ENCODE results near the gene NRSN2.
A peak's percentile ranks its signal among the peaks of the same experiment; 100 is the strongest.
"Not testable (repeated sequence)": the region's sequence is repeated elsewhere in the genome, so short reads cannot be mapped to it uniquely, and the experiment has no call there.

Gene NRSN2

GRCh38 chr20:384723-385122 is 37.8 kb downstream of the NRSN2 start:
- no peak for TF ChIP-seq ZFX (IDR thresholded peaks at IDR 0.05)
- no peak for TF ChIP-seq CTCF (conservative IDR thresholded peaks at IDR 0.05)
- no peak overlapping the region for H3K27ac ChIP-seq

GRCh38 chr20:385448-385847 is 38.5 kb downstream of the NRSN2 start:
- H3K27ac ChIP-seq, result no peak overlapping the region
- no peak for TF ChIP-seq ZFX (IDR thresholded peaks at IDR 0.05)
- TF ChIP-seq CTCF (conservative IDR thresholded peaks at IDR 0.05), result no peak

GRCh38 chr20:386634-387033 is 39.7 kb downstream of the NRSN2 start:
- not testable (repeated sequence) for H3K27ac ChIP-seq

DNA sequence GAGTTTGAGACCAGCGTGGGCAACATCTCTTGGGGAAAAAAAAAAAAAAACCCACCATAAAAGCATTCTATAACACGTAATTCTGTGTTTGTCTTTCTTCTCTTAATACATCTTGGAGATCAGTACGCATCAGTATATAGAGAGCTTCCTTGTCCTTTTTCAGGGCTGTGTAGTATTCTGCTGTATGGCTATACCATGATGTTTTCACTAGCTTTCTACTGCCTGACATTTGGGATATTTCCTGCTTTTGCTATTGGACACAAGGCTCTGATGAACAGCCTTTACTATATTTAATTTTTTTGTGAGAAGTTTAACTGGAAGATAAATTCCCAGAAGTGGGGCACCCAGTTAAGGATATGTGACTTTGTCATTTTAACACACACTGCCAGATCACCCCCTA is 40.6 kb downstream of the NRSN2 start:
- H3K27ac ChIP-seq, result no peak overlapping the region
- TF ChIP-seq CTCF (conservative IDR thresholded peaks at IDR 0.05), result no peak
- no peak for TF ChIP-seq ZFX (IDR thresholded peaks at IDR 0.05)

DNA sequence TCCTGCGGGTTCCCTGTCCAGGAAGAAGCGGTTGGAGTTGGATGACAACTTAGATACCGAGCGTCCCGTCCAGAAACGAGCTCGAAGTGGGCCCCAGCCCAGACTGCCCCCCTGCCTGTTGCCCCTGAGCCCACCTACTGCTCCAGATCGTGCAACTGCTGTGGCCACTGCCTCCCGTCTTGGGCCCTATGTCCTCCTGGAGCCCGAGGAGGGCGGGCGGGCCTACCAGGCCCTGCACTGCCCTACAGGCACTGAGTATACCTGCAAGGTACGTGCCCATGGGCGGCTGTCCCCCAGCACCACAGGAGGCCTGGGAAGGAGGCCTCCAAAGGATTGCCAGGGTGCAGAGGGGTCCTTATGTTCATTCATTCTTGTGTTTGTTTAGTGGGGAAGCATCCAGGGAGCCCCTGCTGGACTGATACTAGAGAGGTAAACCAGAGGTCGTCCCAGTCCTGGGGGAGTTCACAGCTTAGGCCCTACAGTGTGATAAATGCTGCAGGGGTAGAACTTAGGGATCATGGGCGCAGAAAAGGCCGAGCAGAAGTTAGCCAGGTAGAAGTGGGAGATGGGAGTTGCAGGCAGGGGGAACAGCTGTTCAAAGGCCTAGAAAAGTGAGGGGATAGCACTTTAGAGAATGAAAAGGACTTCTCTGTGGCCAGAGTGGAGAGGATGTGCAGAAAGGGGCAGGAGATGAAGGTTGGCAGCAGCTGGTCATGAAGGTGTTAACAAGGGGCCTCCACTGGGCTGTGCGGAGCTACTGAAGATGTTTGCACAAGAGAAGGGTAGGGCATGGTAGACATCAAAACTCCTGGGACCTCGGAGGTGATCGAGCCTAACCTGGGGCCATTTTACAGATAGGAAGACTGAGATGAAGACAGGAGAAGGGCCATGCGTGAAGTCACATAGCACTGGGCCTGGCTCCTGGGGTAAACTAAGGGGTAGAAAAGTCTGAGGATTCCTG is 41.4 kb downstream of the NRSN2 start:
- H3K27ac ChIP-seq, result no peak overlapping the region
- TF ChIP-seq ZFX (IDR thresholded peaks at IDR 0.05), result no peak
- no peak for TF ChIP-seq CTCF (conservative IDR thresholded peaks at IDR 0.05)

- TF ChIP-seq CTCF (conservative IDR thresholded peaks at IDR 0.05), result no peak
- TF ChIP-seq ZFX (IDR thresholded peaks at IDR 0.05), result no peak
- H3K27ac ChIP-seq, result 0 out of 2 replicates have a peak overlapping the region, but pooled peaks have one; percentile 10
Observed at GRCh38 chr20:389220-389619, 42.3 kb downstream of the NRSN2 start.

DNA sequence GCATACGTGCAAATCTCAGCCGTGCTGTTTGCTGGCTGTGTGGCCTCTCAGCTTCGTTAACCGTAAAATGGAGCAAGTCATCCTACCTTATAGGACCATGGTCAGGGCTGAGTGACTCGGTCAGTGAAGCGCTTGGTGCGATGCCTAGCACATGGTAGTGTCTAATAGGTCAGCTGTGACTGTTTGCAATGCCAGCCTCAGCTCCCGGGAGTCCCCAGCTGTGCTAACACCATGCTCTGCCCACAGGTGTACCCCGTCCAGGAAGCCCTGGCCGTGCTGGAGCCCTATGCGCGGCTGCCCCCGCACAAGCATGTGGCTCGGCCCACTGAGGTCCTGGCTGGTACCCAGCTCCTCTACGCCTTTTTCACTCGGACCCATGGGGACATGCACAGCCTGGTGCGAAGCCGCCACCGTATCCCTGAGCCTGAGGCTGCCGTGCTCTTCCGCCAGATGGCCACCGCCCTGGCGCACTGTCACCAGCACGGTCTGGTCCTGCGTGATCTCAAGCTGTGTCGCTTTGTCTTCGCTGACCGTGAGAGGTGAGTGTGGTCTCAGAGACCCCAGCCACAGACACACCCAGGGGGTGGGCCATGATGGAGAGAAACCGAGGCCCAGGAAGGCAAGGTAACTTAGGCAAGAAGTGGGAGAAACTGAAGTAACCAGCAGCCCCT is 44.3 kb downstream of the NRSN2 start:
- TF ChIP-seq ZFX (IDR thresholded peaks at IDR 0.05) (no peak), CTCF (conservative IDR thresholded peaks at IDR 0.05) (no peak)
- H3K27ac ChIP-seq, result no peak overlapping the region

- H3K27ac ChIP-seq, result not testable (repeated sequence)
Observed at GRCh38 chr20:393296-393695, 46.4 kb downstream of the NRSN2 start.

All from C4-2B (cell line).